Activated CD4-positive, alpha-beta T cell treated with anti-CD3 and anti-CD28 coated beads, Interleukin-10, Interleukin-2, amounts not matched to agents 100 ng/mL and 50 ng/mL, durations not matched to agents 16 hours and 8 hours (primary cell): Measurements from ENCODE around the gene LRRC51.

ENCODE experiments used
- DNase-seq: peaks from one replicate; pipeline ENCODE4 v3.0.0-alpha.2; 2020

The LRRC51 gene

GRCh38 chr11:72080326-72081183 lies at the start of gene LRRC51, which contains the start of gene NUMA1:
Gene LRRC51, plus strand, starts transcription at chr11:72080850. Its CDS starts 8,234 bp downstream, at chr11:72089084.
Gene NUMA1, minus strand, starts transcription at chr11:72080542. Its CDS starts 44,599 bp downstream, at chr11:72035943.
- peak; percentile 100 for DNase-seq

- DNase-seq = no peak
Observed at GRCh38 chr11:72036687-72037086, 44.0 kb upstream of the LRRC51 start.

- DNase-seq = no peak
Observed at GRCh38 chr11:72037554-72038311, 42.9 kb upstream of the LRRC51 start.

GRCh38 chr11:72038491-72038890 lies 42.2 kb upstream of the LRRC51 start:
- no peak for DNase-seq

- DNase-seq = no peak
Observed at GRCh38 chr11:72039031-72039855, 41.4 kb upstream of the LRRC51 start.

- no peak for DNase-seq
Observed at GRCh38 chr11:72039856-72040401, 40.7 kb upstream of the LRRC51 start.

- peak; percentile 66 for DNase-seq
Observed at GRCh38 chr11:72040491-72041363, 39.9 kb upstream of the LRRC51 start.

GRCh38 chr11:72041364-72042063 lies 39.1 kb upstream of the LRRC51 start:
- DNase-seq = peak; percentile 26

GRCh38 chr11:72042064-72042745 lies 38.4 kb upstream of the LRRC51 start:
- no peak for DNase-seq

GRCh38 chr11:72045849-72046248 lies 34.8 kb upstream of the LRRC51 start:
- DNase-seq = no peak

- DNase-seq = no peak
Observed at GRCh38 chr11:72048766-72049460, 31.7 kb upstream of the LRRC51 start.

GRCh38 chr11:72058416-72059034 lies 22.1 kb upstream of the LRRC51 start:
- no peak for DNase-seq

- no peak for DNase-seq
Observed at GRCh38 chr11:72061739-72062396, 18.8 kb upstream of the LRRC51 start.

GRCh38 chr11:72066855-72067254 lies 13.8 kb upstream of the LRRC51 start:
- DNase-seq = no peak

- no peak for DNase-seq
Observed at GRCh38 chr11:72067266-72067665, 13.4 kb upstream of the LRRC51 start.

GRCh38 chr11:72067676-72068075 lies 13.0 kb upstream of the LRRC51 start:
- no peak for DNase-seq

- DNase-seq = peak; percentile 17
Observed at GRCh38 chr11:72069200-72069599, 11.4 kb upstream of the LRRC51 start.

- DNase-seq = peak; percentile 29
Observed at GRCh38 chr11:72069787-72070251, 10.8 kb upstream of the LRRC51 start.

- DNase-seq = no peak
Observed at GRCh38 chr11:72070491-72070890, 10.2 kb upstream of the LRRC51 start.
